H1 (cell line): Measurements from ENCODE around the gene STX16. TPM values are rescaled to one million over a fixed set of nuclear protein-coding genes. Genes with fewer than 3 reads are reported as not detected.

Experiments
- CTCF ChIA-PET: fragments of 300-600 bp; sonication (Branson Sonifier 250); formaldehyde crosslinking; loops from one replicate; lab custom pipeline; 2021; ENCODE audit not compliant: partially characterized antibody; lab: Charles Lee
- POLR2A ChIA-PET: fragments of 300-600 bp; sonication (Branson Sonifier 250); formaldehyde crosslinking; loops from one replicate; lab custom pipeline; 2021; ENCODE audit warnings: inconsistent platforms; ENCODE audit not compliant: partially characterized antibody; lab: Charles Lee
- DNase-seq, 2 experiments: peaks; one replicate each; pipeline versions ENCODE4 v3.0.0 to v3.0.0-alpha.2; 2010 to 2022; ENCODE audit warnings: low spot score in 2 of 2, low read depth in 1 of 2, mixed read lengths in 1 of 2
- FAIRE-seq: peaks from 2 replicates; lab custom pipeline; 2011; peaks lifted over from hg19 to GRCh38; lab: Jason Lieb, UNC
- H2AFZ ChIP-seq: 2 replicates; pipeline ENCODE4 v1.8.1; 2012; ENCODE audit warnings: low read length, inconsistent platforms
- H2AK5ac ChIP-seq: 2 replicates; pipeline ENCODE4 v1.6.1; 2013; ENCODE audit warnings: low read depth, low read length
- H2BK120ac ChIP-seq: replicated peaks from 2 replicates; pipeline ENCODE3; 2013; ENCODE audit warnings: low read depth, low read length, inconsistent platforms
- H2BK12ac ChIP-seq: 2 replicates; pipeline ENCODE4 v1.6.1; 2013; ENCODE audit warnings: low read depth, low read length
- H2BK15ac ChIP-seq: 2 replicates; pipeline ENCODE4 v1.6.1; 2013; ENCODE audit warnings: low read length
- H2BK20ac ChIP-seq: 2 replicates; pipeline ENCODE4 v1.6.1; 2013; ENCODE audit warnings: low read length
- H2BK5ac ChIP-seq: 2 replicates; pipeline ENCODE4 v1.6.1; 2013; ENCODE audit warnings: low read depth, low read length
- H3K14ac ChIP-seq: 2 replicates; pipeline ENCODE4 v1.6.1; 2013; ENCODE audit warnings: inconsistent platforms; ENCODE audit not compliant: insufficient read length
- H3K18ac ChIP-seq: 2 replicates; pipeline ENCODE4 v1.6.1; 2013; ENCODE audit warnings: low read length; ENCODE audit errors: extremely low read depth
- H3K23ac ChIP-seq: 2 replicates; pipeline ENCODE4 v1.6.1; 2013; ENCODE audit warnings: inconsistent platforms; ENCODE audit not compliant: insufficient read length
- H3K23me2 ChIP-seq: 2 replicates; pipeline ENCODE4 v1.6.1; 2013; ENCODE audit warnings: low read depth, low read length
- H3K27ac ChIP-seq: 2 replicates; pipeline ENCODE4 v1.6.1; 2011; ENCODE audit warnings: low read depth, low read length, inconsistent platforms
- H3K27me3 ChIP-seq, 4 experiments: replicated peaks in 1 of 4; 1 replicate in 1 of 4; 2 replicates in 3 of 4; pipeline versions ENCODE4 v1.6.1 to v1.8.1; 2011 to 2013; ENCODE audit warnings: low read length in 3 of 4, mild to moderate bottlenecking in 3 of 4, inconsistent platforms in 2 of 4, mixed read lengths in 2 of 4, moderate library complexity in 1 of 4; ENCODE audit not compliant: control insufficient read depth in 3 of 4, insufficient read depth in 3 of 4; ENCODE audit errors: extremely low read depth in 1 of 4
- H3K36me3 ChIP-seq, 4 experiments: 2 replicates each; pipeline versions ENCODE4 v1.6.1 to v1.8.1; 2011 to 2013; ENCODE audit warnings: mild to moderate bottlenecking in 4 of 4, low read length in 3 of 4, moderate library complexity in 2 of 4, control low read depth in 1 of 4, inconsistent platforms in 1 of 4; ENCODE audit not compliant: insufficient read depth in 4 of 4, control insufficient read depth in 2 of 4
- H3K4ac ChIP-seq: replicated peaks from 2 replicates; pipeline ENCODE3; 2013; ENCODE audit warnings: low read length, low read depth, mixed read lengths, inconsistent platforms; ENCODE audit not compliant: insufficient read length
- H3K4me1 ChIP-seq, 4 experiments: replicated peaks in 1 of 4; 1 replicate in 1 of 4; 2 replicates in 3 of 4; pipeline versions ENCODE4 v1.6.1 to v1.8.1; 2011 to 2013; ENCODE audit warnings: low read length in 3 of 4, inconsistent platforms in 2 of 4, mixed read lengths in 1 of 4; ENCODE audit not compliant: insufficient read depth in 4 of 4, control insufficient read depth in 3 of 4
- H3K4me2 ChIP-seq, 2 experiments: 2 replicates each; pipeline versions ENCODE4 v1.6.1 to v1.8.1; 2011 to 2013; ENCODE audit warnings: low read depth in 2 of 2, low read length in 2 of 2, control low read depth in 1 of 2, inconsistent platforms in 1 of 2, mild to moderate bottlenecking in 1 of 2; ENCODE audit not compliant: insufficient read depth in 1 of 2
- H3K4me3 ChIP-seq, 4 experiments: fragments of 200-600, 300-600 bp in 1 of 4; sonication (generic), shearing (Covaris generic), sonication (Bioruptor Twin) in 1 of 4; 2 replicates each; pipeline versions ENCODE4 v1.5.1 to v1.8.1; 2011 to 2016; ENCODE audit warnings: low read length in 4 of 4, low read depth in 3 of 4, control low read depth in 2 of 4, inconsistent platforms in 2 of 4, mild to moderate bottlenecking in 2 of 4, mixed read lengths in 1 of 4, moderate library complexity in 1 of 4; ENCODE audit not compliant: insufficient read depth in 2 of 4; ENCODE audit errors: extremely low read depth in 1 of 4
- H3K56ac ChIP-seq: replicated peaks from 2 replicates; pipeline ENCODE3; 2013; ENCODE audit warnings: low read depth, mild to moderate bottlenecking, mixed read lengths, low read length, inconsistent platforms; ENCODE audit not compliant: insufficient read length
- H3K79me1 ChIP-seq: 2 replicates; pipeline ENCODE4 v1.6.1; 2013; ENCODE audit warnings: low read depth, low read length, control low read depth
- H3K79me2 ChIP-seq, 2 experiments: 2 replicates each; pipeline versions ENCODE4 v1.6.1 to v1.8.1; 2012 to 2013; ENCODE audit warnings: low read length in 2 of 2, mild to moderate bottlenecking in 2 of 2, inconsistent platforms in 1 of 2; ENCODE audit not compliant: insufficient read depth in 2 of 2, control insufficient read depth in 1 of 2
- H3K9ac ChIP-seq, 4 experiments: replicated peaks in 1 of 4; 1 replicate in 1 of 4; 2 replicates in 3 of 4; pipeline versions ENCODE4 v1.6.1 to v1.8.1; 2011 to 2013; ENCODE audit warnings: low read depth in 3 of 4, low read length in 3 of 4, control low read depth in 2 of 4, mild to moderate bottlenecking in 2 of 4, moderate library complexity in 2 of 4, inconsistent platforms in 1 of 4; ENCODE audit errors: extremely low read depth in 1 of 4
- H3K9me3 ChIP-seq, 2 experiments: 2 replicates each; pipeline versions ENCODE4 v1.6.1 to v1.8.1; 2012 to 2013; ENCODE audit warnings: mild to moderate bottlenecking in 2 of 2, moderate library complexity in 2 of 2, control low read depth in 1 of 2, inconsistent platforms in 1 of 2, low read depth in 1 of 2, low read length in 1 of 2, mixed read lengths in 1 of 2; ENCODE audit not compliant: insufficient read depth in 2 of 2
- H4K20me1 ChIP-seq, 2 experiments: replicated peaks in 1 of 2; 2 replicates each; pipeline versions ENCODE3 to v1.8.1; 2011 to 2013; ENCODE audit warnings: inconsistent platforms in 2 of 2, low read length in 2 of 2, mild to moderate bottlenecking in 1 of 2; ENCODE audit not compliant: insufficient read depth in 2 of 2, control insufficient read depth in 1 of 2
- H4K5ac ChIP-seq: 2 replicates; pipeline ENCODE4 v1.6.1; 2013; ENCODE audit warnings: low read length, low read depth, mixed read lengths, inconsistent platforms; ENCODE audit not compliant: insufficient read length
- H4K8ac ChIP-seq: 2 replicates; pipeline ENCODE4 v1.8.0; 2013; ENCODE audit warnings: mild to moderate bottlenecking, moderate library complexity, low read length, inconsistent platforms; ENCODE audit not compliant: insufficient read depth; ENCODE audit errors: extremely low read depth
- H4K91ac ChIP-seq: replicated peaks from 2 replicates; pipeline ENCODE3; 2013; ENCODE audit warnings: low read length, mixed read lengths, inconsistent platforms; ENCODE audit not compliant: insufficient read length
- CBX8 ChIP-seq: fragments of 300-800, 300-1000 bp; sonication (generic); IDR thresholded peaks from 2 replicates; pipeline ENCODE4 v1.7.1; 2016; ENCODE audit warnings: low read depth, low read length, borderline replicate concordance
- CEBPB ChIP-seq: IDR thresholded peaks from 2 replicates; pipeline ENCODE4 v1.6.1; 2012; ENCODE audit warnings: low read depth, low read length
- CTBP2 ChIP-seq: IDR thresholded peaks from 2 replicates; pipeline ENCODE4 v1.7.0; 2011; ENCODE audit warnings: borderline replicate concordance, mild to moderate bottlenecking, moderate library complexity, mixed read lengths, low read length; ENCODE audit not compliant: insufficient read depth, insufficient read length
- CTCF ChIP-seq, 3 experiments: IDR thresholded peaks; 1 replicate in 2 of 3; 2 replicates in 1 of 3; pipeline versions ENCODE4 v1.5.1 to v1.6.1; 2011; ENCODE audit warnings: low read length in 3 of 3, mild to moderate bottlenecking in 3 of 3, inconsistent platforms in 2 of 3, low read depth in 1 of 3, moderate library complexity in 1 of 3; ENCODE audit not compliant: insufficient read depth in 1 of 3; ENCODE audit errors: control extremely low read depth in 1 of 3
- FOSL1 ChIP-seq: IDR thresholded peaks from 2 replicates; pipeline ENCODE4 v1.6.1; 2011; ENCODE audit warnings: mild to moderate bottlenecking, low read depth, low read length, moderate library complexity; ENCODE audit not compliant: insufficient read depth
- NRF1 ChIP-seq: IDR thresholded peaks from 2 replicates; pipeline ENCODE4 v1.6.1; 2011; ENCODE audit warnings: mild to moderate bottlenecking, low read depth, low read length, improper control_type of control experiment
- POU5F1 ChIP-seq: IDR thresholded peaks from 2 replicates; pipeline ENCODE4 v1.6.1; 2011; ENCODE audit warnings: low read depth, mild to moderate bottlenecking, low read length, moderate library complexity
- SAP30 ChIP-seq: fragments of 300-600 bp; sonication (generic); IDR thresholded peaks from 2 replicates; pipeline ENCODE4 v1.7.1; 2012; ENCODE audit warnings: low read length, moderate library complexity, mild to moderate bottlenecking, inconsistent platforms; ENCODE audit not compliant: insufficient read depth, insufficient replicate concordance
- ZNF274 ChIP-seq: IDR thresholded peaks from 2 replicates; pipeline ENCODE4 v1.7.0; 2012; ENCODE audit warnings: low read length, borderline replicate concordance; ENCODE audit errors: extremely low read depth
- WGBS, 2 experiments: shearing (Covaris generic) in 1 of 2; methylation state at CpG; one replicate each; pipeline versions ENCODE4 v1.1.6 to v1.1.7; 2013 to 2015; ENCODE audit warnings: low lambda C conversion rate in 2 of 2, mixed read lengths in 2 of 2, inconsistent platforms in 1 of 2, low coverage in 1 of 2, missing lambda C conversion rate in 1 of 2; ENCODE audit not compliant: insufficient replicate concordance in 2 of 2, insufficient coverage in 1 of 2, insufficient read length in 1 of 2; ENCODE audit errors: extremely low coverage in 1 of 2, missing lambda C conversion rate in 1 of 2; 5-methylcytosine and 5-hydroxymethylcytosine counted together
- polyA plus RNA-seq, 7 experiments: library from polyadenylated mRNA; depleted of rRNA in 3 of 7; stranded (reverse) in 5 of 7; unstranded in 2 of 7; fragments of >200 nt in 5 of 7; fragments of 200-250 nt in 2 of 7; gene quantifications; 1 replicate in 5 of 7; 2 replicates in 1 of 7; 4 replicates in 1 of 7; pipeline versions ENCODE4 v1.2.1 to v1.2.3, GENCODE V29; 2011 to 2013; ENCODE audit warnings: missing spikeins in 2 of 7, mixed read lengths in 2 of 7
- total RNA-seq: library from RNA; stranded (reverse); fragmentation: NEBNext Ultra II Directional; extraction: Animal tissue kit (Norgen Biotek cat#: 25700); gene quantifications from 2 replicates; pipeline ENCODE4 v1.2.1, GENCODE V29; 2021

The STX16 gene
- total and polyA plus RNA-seq, 2 of the 8 experiments (the other 6 are each of a cell fraction or from before 2014, with no cell fraction given): 45.2 to 61.6 TPM

- H3K18ac ChIP-seq: no peak overlapping the region
- H3K23ac ChIP-seq: no peak overlapping the region
- peaks cover 0 to 2% (median 0%) of the 10 kb centered on the region in 4 experiments; a peak in 1 of 7 replicates for H3K4me1 ChIP-seq
- H2BK5ac ChIP-seq: no peak overlapping the region
- 94% methylated on average over 9 of the region's 9 CpGs; no CpG with 5 or more reads in 1 of the 2 experiments for WGBS, 2 experiments
- H4K8ac ChIP-seq: no peak overlapping the region
- H4K91ac ChIP-seq: no peak overlapping the region
- no peak overlapping the region for H2BK20ac ChIP-seq
- no peak overlapping the region for H3K56ac ChIP-seq
- no peak overlapping the region for H3K14ac ChIP-seq
- H3K4me3 ChIP-seq: no peak overlapping the region
- H3K27me3 ChIP-seq: no peaks in the 10 kb centered on the region; a peak in 1 of 7 replicates
- no peak overlapping the region for H2BK12ac ChIP-seq
- no peak overlapping the region for H2BK120ac ChIP-seq
- ChIA-PET CTCF (interaction anchor here (0.7 to 1.5 kb wide), 5 partner anchors 8 to 161 kb away, joined by 3 to 6 read pairs (median 4); no protein-coding TSS in a partner anchor), POLR2A (interaction anchor here (0.6 to 1.9 kb wide), 3 partner anchors 54 to 841 kb away, joined by 3 to 4 read pairs (median 4); no protein-coding TSS in a partner anchor)
- no peaks in the 10 kb centered on the region for H3K36me3 ChIP-seq
- FAIRE-seq: no peak
- no peak overlapping the region for H3K9ac ChIP-seq
- no peaks in the 10 kb centered on the region for H3K79me2 ChIP-seq
- no peak for TF ChIP-seq POU5F1
- no peak for TF ChIP-seq CTCF (IDR thresholded peaks at IDR 0.05; ENCODE audit: control extremely low read depth in 1 of 3, insufficient read depth in 1 of 3, low read depth in 1 of 3, low read length in 3 of 3)
- TF ChIP-seq SAP30: no peak
- TF ChIP-seq CTBP2: no peak
- no peak for TF ChIP-seq CBX8
- no peak for TF ChIP-seq CEBPB
- TF ChIP-seq FOSL1: no peak
- no peak for TF ChIP-seq NRF1
- no peak for TF ChIP-seq ZNF274
- no peak overlapping the region for H4K5ac ChIP-seq
- no peaks in the 10 kb centered on the region for H4K20me1 ChIP-seq
- H2BK15ac ChIP-seq: no peak overlapping the region
- no peaks in the 10 kb centered on the region for H3K79me1 ChIP-seq
- H2AFZ ChIP-seq: no peak overlapping the region
- no peak for DNase-seq
- no peak overlapping the region for H3K4me2 ChIP-seq
- no peaks in the 10 kb centered on the region for H3K23me2 ChIP-seq
- H3K27ac ChIP-seq: no peak overlapping the region
- no peak overlapping the region for H2AK5ac ChIP-seq
- H3K4ac ChIP-seq: no peak overlapping the region
- H3K9me3 ChIP-seq: no peaks in the 10 kb centered on the region
These were observed 8.6 kb upstream of the STX16 start for GRCh38 chr20:58642441-58642840.
